H9 (cell line): ENCODE results near the gene LRP1B. TPM values are rescaled to one million over a fixed set of nuclear protein-coding genes. Genes with fewer than 3 reads are reported as not detected.

Experiments used
- DNase-seq: peaks from one replicate; pipeline ENCODE4 v3.0.0-alpha.2; 2017
- H2AFZ ChIP-seq: one replicate; pipeline ENCODE4 v1.6.1; 2013; ENCODE audit warnings: mild to moderate bottlenecking, low read length, control low read depth, moderate library complexity
- H2AK5ac ChIP-seq: 2 replicates; pipeline ENCODE4 v1.6.1; 2013; ENCODE audit warnings: low read length, control low read depth, mixed read lengths; ENCODE audit not compliant: insufficient read length
- H2BK120ac ChIP-seq: one replicate; pipeline ENCODE4 v1.6.1; 2013; ENCODE audit warnings: low read depth, mild to moderate bottlenecking, low read length, control low read depth, inconsistent platforms; ENCODE audit not compliant: poor library complexity, severe bottlenecking
- H2BK12ac ChIP-seq: 2 replicates; pipeline ENCODE4 v1.6.1; 2013; ENCODE audit warnings: low read length, control low read depth, mixed read lengths, low read depth; ENCODE audit not compliant: insufficient read length
- H2BK15ac ChIP-seq: 2 replicates; pipeline ENCODE4 v1.6.1; 2013; ENCODE audit warnings: low read depth, low read length, control low read depth
- H2BK20ac ChIP-seq: one replicate; pipeline ENCODE4 v1.6.1; 2013; ENCODE audit warnings: low read depth, mild to moderate bottlenecking, low read length, control low read depth, inconsistent platforms; ENCODE audit not compliant: poor library complexity, severe bottlenecking
- H2BK5ac ChIP-seq: 2 replicates; pipeline ENCODE4 v1.6.1; 2013; ENCODE audit warnings: low read length, control low read depth, mixed read lengths; ENCODE audit not compliant: insufficient read length
- H3K14ac ChIP-seq: 2 replicates; pipeline ENCODE4 v1.6.1; 2013; ENCODE audit warnings: low read length, control low read depth; ENCODE audit not compliant: insufficient read depth
- H3K18ac ChIP-seq: 2 replicates; pipeline ENCODE4 v1.6.1; 2013; ENCODE audit warnings: low read depth, mild to moderate bottlenecking, mixed read lengths, low read length, control low read depth; ENCODE audit not compliant: insufficient read length
- H3K23ac ChIP-seq: 2 replicates; pipeline ENCODE4 v1.6.1; 2013; ENCODE audit warnings: low read length, control low read depth, mixed read lengths, low read depth; ENCODE audit not compliant: insufficient read length
- H3K23me2 ChIP-seq: 2 replicates; pipeline ENCODE4 v1.6.1; 2013; ENCODE audit warnings: low read depth, mild to moderate bottlenecking, mixed read lengths, low read length, control low read depth; ENCODE audit not compliant: insufficient read length, poor library complexity, severe bottlenecking
- H3K27ac ChIP-seq: 2 replicates; pipeline ENCODE4 v1.5.1; 2013; ENCODE audit warnings: low read length, control low read depth, mixed read lengths, low read depth; ENCODE audit not compliant: insufficient read length
- H3K27me3 ChIP-seq: 2 replicates; pipeline ENCODE4 v1.6.1; 2013; ENCODE audit warnings: low read length, control low read depth, inconsistent platforms; ENCODE audit not compliant: insufficient read depth
- H3K4ac ChIP-seq: 2 replicates; pipeline ENCODE4 v1.6.1; 2013; ENCODE audit warnings: low read depth, mild to moderate bottlenecking, control low read depth, inconsistent platforms, low read length, moderate library complexity
- H3K4me1 ChIP-seq: 2 replicates; pipeline ENCODE4 v1.6.1; 2013; ENCODE audit warnings: low read length, control low read depth, inconsistent platforms; ENCODE audit not compliant: insufficient read depth
- H3K4me2 ChIP-seq: 2 replicates; pipeline ENCODE4 v1.6.1; 2013; ENCODE audit warnings: low read length, control low read depth, mixed read lengths; ENCODE audit not compliant: insufficient read length, insufficient read depth
- H3K56ac ChIP-seq: 2 replicates; pipeline ENCODE4 v1.6.1; 2013; ENCODE audit warnings: low read depth, mild to moderate bottlenecking, mixed read lengths, low read length, control low read depth; ENCODE audit not compliant: insufficient read length
- H3K79me1 ChIP-seq: 2 replicates; pipeline ENCODE4 v1.6.1; 2013; ENCODE audit warnings: low read depth, mild to moderate bottlenecking, moderate library complexity, low read length, control low read depth, inconsistent platforms; ENCODE audit not compliant: insufficient read depth, poor library complexity, severe bottlenecking
- H3K79me2 ChIP-seq: 2 replicates; pipeline ENCODE4 v1.6.1; 2013; ENCODE audit warnings: low read length, control low read depth, inconsistent platforms; ENCODE audit not compliant: insufficient read depth
- H3K9ac ChIP-seq: 2 replicates; pipeline ENCODE4 v1.6.1; 2013; ENCODE audit warnings: low read length, control low read depth, mixed read lengths; ENCODE audit not compliant: insufficient read length; ENCODE audit errors: extremely low read depth
- H3K9me3 ChIP-seq: one replicate; pipeline ENCODE4 v1.6.1; 2013; ENCODE audit warnings: low read depth, low read length, inconsistent platforms; ENCODE audit not compliant: control insufficient read depth
- H3T11ph ChIP-seq: one replicate; pipeline ENCODE4 v1.6.1; 2013; ENCODE audit warnings: mild to moderate bottlenecking, low read length, control low read depth, inconsistent platforms
- H4K20me1 ChIP-seq: one replicate; pipeline ENCODE4 v1.6.1; 2013; ENCODE audit not compliant: control insufficient read depth, insufficient read length, insufficient read depth
- H4K5ac ChIP-seq: 2 replicates; pipeline ENCODE4 v1.6.1; 2013; ENCODE audit warnings: low read depth, mild to moderate bottlenecking, mixed read lengths, low read length, control low read depth; ENCODE audit not compliant: insufficient read length
- H4K8ac ChIP-seq: replicated peaks from 2 replicates; pipeline ENCODE4 v1.6.1; 2013; ENCODE audit warnings: low read length, control low read depth, mixed read lengths, low read depth; ENCODE audit not compliant: insufficient read length
- H4K91ac ChIP-seq: 2 replicates; pipeline ENCODE4 v1.6.1; 2013; ENCODE audit warnings: low read depth, mild to moderate bottlenecking, moderate library complexity, mixed read lengths, low read length, control low read depth; ENCODE audit not compliant: insufficient read length
- H3K27ac Mint-ChIP-seq, 3 experiments: 2 replicates in 2 of 3; 3 replicates in 1 of 3; pipeline ENCODE4 v1.8.0; 2020 to 2021; ENCODE audit warnings: mixed read lengths in 3 of 3, mild to moderate bottlenecking in 1 of 3, moderate library complexity in 1 of 3
- H3K27me3 Mint-ChIP-seq: 2 replicates; pipeline ENCODE4 v1.8.0; 2021; ENCODE audit warnings: low read depth, mild to moderate bottlenecking, moderate library complexity, mixed read lengths
- H3K36me3 Mint-ChIP-seq, 3 experiments: 2 replicates in 2 of 3; 3 replicates in 1 of 3; pipeline ENCODE4 v1.8.0; 2020 to 2021; ENCODE audit warnings: low read depth in 3 of 3, mixed read lengths in 3 of 3; ENCODE audit not compliant: insufficient read depth in 1 of 3
- H3K4me1 Mint-ChIP-seq, 2 experiments: 2 replicates each; pipeline ENCODE4 v1.8.0; 2020; ENCODE audit warnings: mixed read lengths in 2 of 2
- H3K4me3 Mint-ChIP-seq, 2 experiments: 2 replicates in 1 of 2; 3 replicates in 1 of 2; pipeline ENCODE4 v1.8.0; 2020 to 2021; ENCODE audit warnings: mild to moderate bottlenecking in 2 of 2, mixed read lengths in 2 of 2, moderate library complexity in 1 of 2
- H3K9me3 Mint-ChIP-seq, 2 experiments: 2 replicates in 1 of 2; 3 replicates in 1 of 2; pipeline ENCODE4 v1.8.0; 2020; ENCODE audit warnings: mild to moderate bottlenecking in 2 of 2, mixed read lengths in 2 of 2, moderate library complexity in 1 of 2
- CTCF ChIP-seq: fragments of 200-600 bp; sonication (generic); conservative IDR thresholded peaks from 3 replicates; pipeline ENCODE4 v1.8.0; 2021; ENCODE audit warnings: antibody characterized with exemption, mild to moderate bottlenecking
- WGBS: extraction: QIAGEN DNeasy Blood & Tissue Kit; methylation state at CpG from one replicate; pipeline ENCODE4 v1.1.7; 2013; ENCODE audit warnings: missing lambda C conversion rate, low lambda C conversion rate, mixed read lengths; ENCODE audit not compliant: insufficient read length; ENCODE audit errors: extremely low coverage; 5-methylcytosine and 5-hydroxymethylcytosine counted together
- total RNA-seq: library from RNA; stranded (reverse); gene quantifications from 2 replicates; pipeline ENCODE4 v1.2.1, GENCODE V29; 2021

LRP1B gene
- total RNA-seq, 1 experiment from 2014 or later: not detected

DNA sequence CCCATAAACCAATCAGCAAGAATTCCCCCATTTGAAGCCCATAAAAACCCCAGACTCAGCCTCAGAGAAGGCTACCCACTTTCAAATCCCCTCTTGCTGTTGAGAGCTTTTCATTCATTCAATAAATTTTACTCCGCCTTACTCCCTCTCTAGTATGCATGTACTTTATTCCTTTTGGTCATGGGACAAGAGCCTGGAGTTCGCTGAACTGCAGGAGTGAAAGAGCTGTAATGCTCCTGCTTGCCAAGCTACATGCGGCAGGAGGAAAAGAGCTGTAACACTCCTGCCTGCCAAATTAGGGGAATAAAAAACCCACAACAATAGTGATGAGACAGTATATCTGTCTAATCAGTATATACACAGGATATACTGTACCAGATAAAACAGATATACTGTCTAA is 1261.7 kb downstream of the LRP1B start:
- Histone ChIP-seq H3K56ac (no peak overlapping the region), H4K91ac (no peak overlapping the region), H3K4me2 (no peak overlapping the region), H3K27ac (no peak overlapping the region), H3K9ac (no peak overlapping the region), H2BK15ac (no peak overlapping the region), H3K14ac (no peak overlapping the region), H3K27me3 (no peaks in the 10 kb centered on the region), H4K5ac (no peak overlapping the region), H2BK5ac (no peak overlapping the region), H3K79me1 (no peaks in the 10 kb centered on the region), H2BK12ac (no peak overlapping the region), H3K4ac (no peak overlapping the region), H2BK20ac (no peak overlapping the region), H2BK120ac (no peak overlapping the region), H3K9me3 (no peaks in the 10 kb centered on the region), H4K8ac (no peak overlapping the region), H2AFZ (no peak overlapping the region), H3K18ac (no peak overlapping the region), H3K23me2 (no peaks in the 10 kb centered on the region), H4K20me1 (no peaks in the 10 kb centered on the region), H3K23ac (no peak overlapping the region), H2AK5ac (no peak overlapping the region), H3T11ph (no peak overlapping the region), H3K79me2 (no peaks in the 10 kb centered on the region), H3K4me1 (no peaks in the 10 kb centered on the region)
- no peak for DNase-seq
- no peak for TF ChIP-seq CTCF
- H3K36me3 Mint-ChIP-seq: peaks cover 4 to 27% (median 4%) of the 10 kb centered on the region in 3 experiments; a peak in 6 of 7 replicates
- no peak overlapping the region; a peak in 1 of 7 replicates for H3K27ac Mint-ChIP-seq
- no CpG with 5 or more reads among the region's 3 CpGs for WGBS
- H3K9me3 Mint-ChIP-seq: peaks cover 15 to 18% of the 10 kb centered on the region in 2 experiments
- 0 out of 4 replicates have a peak, but pooled peaks cover 0 to 2% of the 10 kb centered on the region in 2 experiments for H3K4me1 Mint-ChIP-seq
- no peak overlapping the region for H3K4me3 Mint-ChIP-seq
- H3K27me3 Mint-ChIP-seq: no peaks in the 10 kb centered on the region
